GM19043 (cell line): ENCODE results near the gene PAPPA2.

Experiments used
- ATAC-seq: cut with Tn5 transposase; IDR thresholded peaks from one replicate; pipeline ENCODE4 v1.9.1; 2021; ENCODE audit warnings: low read depth; ENCODE audit not compliant: unreplicated experiment

PAPPA2 gene

DNA sequence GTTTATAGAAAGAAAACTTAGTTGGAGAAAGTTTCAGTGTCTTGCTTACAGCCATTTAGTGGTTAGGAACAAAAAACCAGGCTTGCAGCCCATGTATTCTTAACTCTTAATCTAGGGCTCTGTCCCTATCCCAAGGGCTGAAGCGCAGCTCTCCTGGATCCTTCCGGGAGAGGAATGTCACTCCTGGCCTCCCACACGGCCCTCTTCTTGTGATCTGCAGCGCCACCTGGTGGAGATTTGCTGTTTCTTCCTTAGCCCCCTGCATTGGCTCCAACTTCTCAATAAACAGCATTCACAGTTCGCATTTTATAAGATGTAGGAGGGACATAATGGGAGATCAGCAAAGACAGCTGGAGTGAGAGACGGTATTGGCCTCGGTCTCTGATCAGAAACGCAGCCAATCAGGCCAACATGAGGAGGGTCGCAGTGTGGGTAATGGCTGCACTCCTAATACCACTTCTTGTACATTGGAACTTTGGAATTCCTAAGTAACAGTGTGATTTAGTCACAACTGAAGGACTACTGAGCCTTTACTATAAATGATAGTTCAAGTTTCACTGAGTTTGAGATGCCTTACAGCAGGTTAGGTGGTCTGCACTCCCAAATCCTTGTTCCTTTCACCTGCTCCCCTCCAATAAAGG lies 418.1 kb downstream of the PAPPA2 start:
- peak; percentile 63 for ATAC-seq

DNA sequence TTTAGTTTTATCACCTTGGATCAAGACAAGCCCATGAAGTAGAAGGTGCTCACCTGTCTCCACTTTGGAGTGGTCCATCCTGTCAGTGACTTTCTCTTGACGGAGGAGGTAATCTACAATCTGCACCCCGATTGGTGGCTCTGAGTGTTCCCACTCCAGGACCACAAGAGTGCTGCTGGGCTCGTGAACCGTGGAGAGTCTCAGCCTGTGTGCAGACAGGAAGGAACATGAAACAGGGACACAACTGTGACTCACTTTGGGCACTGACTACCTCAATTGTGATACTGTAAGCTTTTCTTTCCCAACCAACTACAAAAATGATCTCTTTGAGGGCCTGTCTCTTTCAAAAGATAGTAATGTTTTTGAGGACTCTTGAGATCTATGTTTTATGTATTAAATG lies 421.3 kb downstream of the PAPPA2 start:
- ATAC-seq, result no peak

DNA sequence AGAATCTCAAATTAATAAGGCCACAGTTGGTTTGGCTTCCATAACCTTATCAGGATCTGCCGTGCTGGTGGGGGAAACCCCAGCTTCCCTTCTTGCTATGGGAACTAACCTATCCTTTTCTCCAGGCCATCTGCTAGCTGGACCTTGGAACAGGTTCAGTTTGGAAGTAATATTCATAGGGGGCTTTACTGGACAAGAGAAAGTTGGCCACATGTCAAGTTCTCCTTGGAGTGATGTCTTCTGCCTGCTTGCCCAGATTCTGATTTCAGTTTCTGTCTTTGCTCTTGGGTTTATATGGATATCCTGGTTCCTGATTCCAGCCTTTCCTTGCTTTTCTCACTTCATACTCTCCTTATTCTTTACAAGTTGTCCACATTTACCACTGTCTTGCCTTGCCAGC lies 421.9 kb downstream of the PAPPA2 start:
- ATAC-seq, result no peak

DNA sequence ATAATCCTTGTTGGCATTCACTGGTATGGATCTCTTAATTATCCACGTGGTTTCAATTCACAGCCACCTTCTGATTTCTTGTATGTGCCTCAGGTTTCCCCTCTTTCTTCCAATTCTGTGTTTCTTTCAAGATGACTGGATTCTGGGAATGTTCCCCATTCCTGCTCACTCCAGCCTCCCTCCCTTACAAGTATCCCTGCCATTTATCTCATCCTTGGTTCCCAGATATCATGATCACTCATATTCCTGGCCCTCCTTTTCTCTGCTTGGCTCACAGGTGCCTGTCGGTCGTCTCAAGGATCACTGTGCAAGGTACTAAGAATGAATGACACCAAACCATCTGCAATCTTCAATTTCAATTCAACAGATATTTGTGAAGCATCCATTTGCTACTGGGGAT lies 422.4 kb downstream of the PAPPA2 start:
- no peak for ATAC-seq

DNA sequence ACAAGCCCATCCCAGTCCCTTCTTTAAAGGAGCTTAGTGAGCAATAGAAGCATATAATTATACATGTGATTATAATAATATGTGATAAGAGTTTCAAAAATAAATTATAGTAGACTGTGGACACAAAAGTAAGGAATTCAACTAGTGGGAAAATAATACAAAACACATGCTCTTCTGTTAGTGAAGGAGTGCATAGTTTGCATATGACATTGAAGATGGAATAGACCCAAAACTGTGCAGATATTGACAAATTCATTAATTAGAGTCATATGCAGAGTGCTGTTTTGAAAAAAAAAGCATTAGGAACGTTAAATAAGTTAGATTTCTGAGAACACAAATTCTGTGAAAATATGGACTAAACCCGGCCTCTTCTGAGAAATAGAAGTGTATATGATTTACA lies 422.8 kb downstream of the PAPPA2 start:
- no peak for ATAC-seq

DNA sequence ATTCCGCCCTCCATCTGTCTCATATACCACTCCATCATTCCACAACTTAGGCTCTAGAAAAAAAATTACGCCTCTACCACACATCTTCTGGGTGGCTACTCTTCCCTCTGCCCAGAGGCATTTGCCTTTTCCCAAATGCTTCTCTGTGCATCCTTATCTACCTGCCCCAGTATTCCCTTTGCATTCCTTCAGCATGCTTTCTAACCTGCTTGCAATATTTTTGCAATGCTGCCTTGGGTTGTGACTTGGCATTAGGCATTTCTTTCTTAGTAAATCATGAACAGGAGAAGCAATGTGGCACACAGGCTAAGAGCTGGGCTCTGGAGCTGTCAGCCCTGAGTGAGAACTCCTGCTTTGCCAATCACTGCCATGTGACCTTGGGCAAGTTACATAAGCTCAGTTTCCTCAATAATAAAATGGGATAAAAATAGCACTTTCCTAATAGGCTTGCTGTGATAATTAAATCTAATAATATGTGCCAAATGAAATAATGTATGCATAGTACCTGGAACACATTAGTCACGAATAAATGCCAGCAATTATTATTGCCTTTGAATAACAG lies 425.6 kb downstream of the PAPPA2 start:
- no peak for ATAC-seq

DNA sequence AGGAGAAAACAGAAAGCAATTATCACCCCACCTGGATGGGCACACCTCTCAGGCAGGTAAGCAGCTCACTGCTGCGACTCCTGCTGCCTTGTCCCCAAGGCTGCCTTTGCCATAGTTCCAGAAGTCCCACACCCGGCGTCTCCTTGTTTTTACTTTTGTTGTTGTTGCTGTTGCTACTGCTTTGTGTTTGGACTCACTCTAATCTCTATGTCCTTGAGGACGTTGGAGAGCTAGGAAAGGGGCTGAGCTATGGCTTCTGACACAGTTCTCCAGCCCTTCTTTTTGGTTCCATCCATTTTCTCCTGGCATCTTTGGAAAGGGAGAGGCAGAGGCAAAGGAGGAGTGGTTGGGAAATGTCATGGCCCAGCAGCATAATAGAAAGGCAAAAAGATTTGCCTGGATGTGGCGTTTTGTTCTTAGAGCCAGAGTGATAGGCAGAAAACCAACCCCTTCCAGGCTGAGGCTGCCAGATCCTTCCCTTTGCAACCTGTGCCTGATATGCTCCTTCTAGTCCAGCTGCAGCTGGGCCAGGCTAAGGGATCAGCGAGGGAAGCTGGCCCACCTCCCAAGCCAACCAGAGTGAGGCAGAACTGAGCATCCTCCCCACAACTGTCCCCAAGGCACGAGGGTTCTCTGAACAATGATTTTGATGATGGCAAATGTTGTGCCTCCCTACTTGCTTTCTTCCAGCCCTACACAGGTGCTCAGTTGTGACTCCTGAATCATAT lies 430.8 kb downstream of the PAPPA2 start:
- ATAC-seq, result no peak

DNA sequence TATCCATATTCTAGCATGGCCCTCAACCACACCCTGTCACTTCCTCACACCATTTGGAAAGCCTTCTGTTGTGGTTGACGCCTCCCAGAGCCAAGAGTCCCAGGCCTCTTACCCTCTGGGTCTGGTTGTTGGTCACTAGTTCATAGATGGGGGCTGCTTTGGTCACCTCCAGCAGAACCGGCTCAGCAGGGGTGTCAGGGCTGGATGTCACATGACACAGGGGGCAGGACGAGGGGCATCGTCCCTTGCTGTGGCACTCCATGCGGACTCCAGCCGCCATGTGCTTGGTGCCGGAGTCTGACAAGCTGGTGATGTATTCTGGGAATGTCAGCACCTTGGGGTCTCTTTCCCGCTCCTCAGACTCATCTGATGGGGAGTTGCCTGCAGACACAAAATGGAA lies 431.5 kb downstream of the PAPPA2 start:
- no peak for ATAC-seq
